Panc1 (cell line): ENCODE measurements around the gene CCDC80. TPM values are rescaled to one million over a fixed set of nuclear protein-coding genes. Genes with fewer than 3 reads are reported as not detected.

Source experiments
- ATAC-seq: fragments of 200-7000 bp; cut with Tn5 transposase; 2 replicates; pipeline ENCODE4 v1.9.1; 2020; ENCODE audit warnings: mild to moderate bottlenecking, moderate library complexity
- BruUV-seq: library from RNA; stranded (reverse); fragments of 400-500 nt; replicated peaks from 2 replicates; lab custom pipeline; 2021; lab: Mats Ljungman, UMichigan
- CTCF ChIA-PET: fragments of 300-600 bp; sonication (Branson Sonifier 250); formaldehyde crosslinking; loops from one replicate; lab custom pipeline; 2022; ENCODE audit warnings: antibody characterized with exemption; lab: Charles Lee
- POLR2A ChIA-PET: fragments of 300-600 bp; sonication (Branson Sonifier 250); formaldehyde crosslinking; loops from one replicate; lab custom pipeline; 2022; ENCODE audit warnings: antibody characterized with exemption; lab: Charles Lee
- DNase-seq: peaks from one replicate; pipeline ENCODE4 v3.0.0-alpha.2; 2010; ENCODE audit warnings: low read depth, low spot score
- H3K27ac ChIP-seq: 2 replicates; pipeline ENCODE4 v1.5.1; 2011; ENCODE audit warnings: mild to moderate bottlenecking, low read length, inconsistent platforms
- H3K27me3 ChIP-seq: fragments of 200-500 bp; sonication (Bioruptor generic); 2 replicates; pipeline ENCODE4 v1.6.0; 2014; ENCODE audit warnings: low read length, inconsistent platforms; ENCODE audit not compliant: control insufficient read depth, insufficient read depth
- H3K36me3 ChIP-seq: fragments of 200-500 bp; sonication (Bioruptor generic); 2 replicates; pipeline ENCODE4 v1.5.1; 2014; ENCODE audit warnings: inconsistent platforms, mild to moderate bottlenecking, low read length, moderate library complexity; ENCODE audit not compliant: control insufficient read depth, insufficient read depth
- H3K4me1 ChIP-seq: 2 replicates; pipeline ENCODE4 v1.5.1; 2011; ENCODE audit warnings: inconsistent platforms, mild to moderate bottlenecking, low read length, moderate library complexity; ENCODE audit not compliant: control insufficient read depth, insufficient read depth
- H3K4me3 ChIP-seq, 2 experiments: 2 replicates each; pipeline ENCODE4 v1.5.1; 2011 to 2012; ENCODE audit warnings: low read depth in 2 of 2, low read length in 2 of 2, mild to moderate bottlenecking in 2 of 2, inconsistent platforms in 1 of 2, moderate library complexity in 1 of 2
- H3K9me3 ChIP-seq: fragments of 200-500 bp; sonication (Bioruptor generic); 2 replicates; pipeline ENCODE4 v1.5.1; 2014; ENCODE audit warnings: low read depth, mild to moderate bottlenecking, inconsistent platforms, low read length, moderate library complexity; ENCODE audit not compliant: control insufficient read depth, insufficient read depth
- POLR2AphosphoS5 ChIP-seq: IDR thresholded peaks from 2 replicates; pipeline ENCODE4 v1.6.1; 2012; ENCODE audit warnings: mild to moderate bottlenecking, low read depth, low read length, moderate library complexity
- SIN3A ChIP-seq: IDR thresholded peaks from 2 replicates; pipeline ENCODE4 v1.6.1; 2012; ENCODE audit warnings: low read depth, mild to moderate bottlenecking, low read length, moderate library complexity, borderline replicate concordance; ENCODE audit not compliant: insufficient read depth
- TCF7L2 ChIP-seq: IDR thresholded peaks from 2 replicates; pipeline ENCODE4 v1.6.1; 2011; ENCODE audit warnings: mild to moderate bottlenecking, low read depth, low read length, inconsistent platforms
- in situ Hi-C: cut with HindIII; loops from 2 replicates; pipeline ENCODE4 v1.10.0; 2016; ENCODE audit warnings: low sequenced_read_pairs, low pct_unique_long_range_greater_than_20kb
- intact Hi-C: fragments of 100-400 bp; cut with micrococcal nuclease; formaldehyde crosslinking; loops from one replicate; pipeline ENCODE4 v1.10.0; 2022; ENCODE audit not compliant: unreplicated experiment
- total RNA-seq: library from RNA; stranded (reverse); gene quantifications from one replicate; pipeline ENCODE4 v1.2.1, GENCODE V29; 2021; ENCODE audit not compliant: unreplicated experiment
- TF ChIP-seq, protein P1 (sequence below): fragments of 450-650 bp; IDR thresholded peaks from 2 replicates; pipeline ENCODE4 v1.5.1; 2017; ENCODE audit warnings: mild to moderate bottlenecking
- TF ChIP-seq, protein P2 (sequence below), 2 experiments: IDR thresholded peaks; 2 replicates each; pipeline ENCODE4 v1.6.1; 2011 to 2012; ENCODE audit warnings: low read depth in 2 of 2, control low read depth in 1 of 2, low read length in 1 of 2, mild to moderate bottlenecking in 1 of 2, moderate library complexity in 1 of 2; ENCODE audit not compliant: insufficient read depth in 1 of 2

Gene CCDC80
- total RNA-seq, 1 experiment from 2014 or later = 0.64 TPM

DNA sequence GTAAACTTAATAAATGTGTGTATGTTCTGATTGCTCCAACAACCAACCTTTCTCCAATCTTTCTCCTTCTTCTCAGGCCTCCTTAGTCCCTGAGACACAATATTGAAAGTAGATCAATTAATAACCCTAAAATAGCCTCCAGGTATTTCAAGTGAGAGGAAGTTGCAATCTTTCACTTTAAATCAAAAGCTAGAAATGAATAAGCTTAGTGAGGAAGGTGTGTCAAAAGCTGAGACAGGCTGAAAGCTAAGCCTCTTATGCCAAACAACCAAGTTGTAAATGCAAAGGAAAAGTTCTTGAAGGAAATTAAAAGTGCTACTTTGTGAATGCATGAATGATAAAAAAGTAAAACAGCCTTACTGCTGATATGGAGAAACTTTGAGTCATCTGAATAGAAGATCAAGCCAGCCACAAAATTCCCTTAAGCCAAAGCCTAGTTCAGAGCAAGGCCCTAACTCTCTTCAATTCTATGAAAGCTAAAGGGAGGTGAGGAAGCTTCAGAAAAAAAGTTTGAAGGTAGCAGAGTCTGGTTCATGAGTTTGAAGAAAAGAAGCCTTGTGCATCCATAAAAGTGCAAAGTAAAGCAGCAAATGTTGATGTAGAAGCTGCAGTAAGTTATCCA lies 38.6 kb downstream of the CCDC80 start:
- ChIA-PET CTCF (interaction anchor here (0.9 kb wide), 1 partner anchor 36 kb away, joined by 3 read pairs; no protein-coding TSS in a partner anchor), POLR2A (interaction anchor here (0.5 kb wide), 1 partner anchor 1101 kb away, joined by 14 read pairs; no protein-coding TSS in a partner anchor)
- Histone ChIP-seq H3K36me3 (no peaks in the 10 kb centered on the region), H3K9me3 (no peaks in the 10 kb centered on the region), H3K4me1 (no peaks in the 10 kb centered on the region), H3K4me3 (no peak overlapping the region), H3K27me3 (peaks cover 2% of the 10 kb centered on the region; the same call in 1 of the 2 replicates), H3K27ac (no peak overlapping the region)
- TF ChIP-seq POLR2AphosphoS5 = no peak
- TF ChIP-seq TCF7L2 = no peak
- no peak for TF ChIP-seq SIN3A
- TF ChIP-seq, protein P1, sequence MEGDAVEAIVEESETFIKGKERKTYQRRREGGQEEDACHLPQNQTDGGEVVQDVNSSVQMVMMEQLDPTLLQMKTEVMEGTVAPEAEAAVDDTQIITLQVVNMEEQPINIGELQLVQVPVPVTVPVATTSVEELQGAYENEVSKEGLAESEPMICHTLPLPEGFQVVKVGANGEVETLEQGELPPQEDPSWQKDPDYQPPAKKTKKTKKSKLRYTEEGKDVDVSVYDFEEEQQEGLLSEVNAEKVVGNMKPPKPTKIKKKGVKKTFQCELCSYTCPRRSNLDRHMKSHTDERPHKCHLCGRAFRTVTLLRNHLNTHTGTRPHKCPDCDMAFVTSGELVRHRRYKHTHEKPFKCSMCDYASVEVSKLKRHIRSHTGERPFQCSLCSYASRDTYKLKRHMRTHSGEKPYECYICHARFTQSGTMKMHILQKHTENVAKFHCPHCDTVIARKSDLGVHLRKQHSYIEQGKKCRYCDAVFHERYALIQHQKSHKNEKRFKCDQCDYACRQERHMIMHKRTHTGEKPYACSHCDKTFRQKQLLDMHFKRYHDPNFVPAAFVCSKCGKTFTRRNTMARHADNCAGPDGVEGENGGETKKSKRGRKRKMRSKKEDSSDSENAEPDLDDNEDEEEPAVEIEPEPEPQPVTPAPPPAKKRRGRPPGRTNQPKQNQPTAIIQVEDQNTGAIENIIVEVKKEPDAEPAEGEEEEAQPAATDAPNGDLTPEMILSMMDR = no peak
- TF ChIP-seq, protein P2, sequence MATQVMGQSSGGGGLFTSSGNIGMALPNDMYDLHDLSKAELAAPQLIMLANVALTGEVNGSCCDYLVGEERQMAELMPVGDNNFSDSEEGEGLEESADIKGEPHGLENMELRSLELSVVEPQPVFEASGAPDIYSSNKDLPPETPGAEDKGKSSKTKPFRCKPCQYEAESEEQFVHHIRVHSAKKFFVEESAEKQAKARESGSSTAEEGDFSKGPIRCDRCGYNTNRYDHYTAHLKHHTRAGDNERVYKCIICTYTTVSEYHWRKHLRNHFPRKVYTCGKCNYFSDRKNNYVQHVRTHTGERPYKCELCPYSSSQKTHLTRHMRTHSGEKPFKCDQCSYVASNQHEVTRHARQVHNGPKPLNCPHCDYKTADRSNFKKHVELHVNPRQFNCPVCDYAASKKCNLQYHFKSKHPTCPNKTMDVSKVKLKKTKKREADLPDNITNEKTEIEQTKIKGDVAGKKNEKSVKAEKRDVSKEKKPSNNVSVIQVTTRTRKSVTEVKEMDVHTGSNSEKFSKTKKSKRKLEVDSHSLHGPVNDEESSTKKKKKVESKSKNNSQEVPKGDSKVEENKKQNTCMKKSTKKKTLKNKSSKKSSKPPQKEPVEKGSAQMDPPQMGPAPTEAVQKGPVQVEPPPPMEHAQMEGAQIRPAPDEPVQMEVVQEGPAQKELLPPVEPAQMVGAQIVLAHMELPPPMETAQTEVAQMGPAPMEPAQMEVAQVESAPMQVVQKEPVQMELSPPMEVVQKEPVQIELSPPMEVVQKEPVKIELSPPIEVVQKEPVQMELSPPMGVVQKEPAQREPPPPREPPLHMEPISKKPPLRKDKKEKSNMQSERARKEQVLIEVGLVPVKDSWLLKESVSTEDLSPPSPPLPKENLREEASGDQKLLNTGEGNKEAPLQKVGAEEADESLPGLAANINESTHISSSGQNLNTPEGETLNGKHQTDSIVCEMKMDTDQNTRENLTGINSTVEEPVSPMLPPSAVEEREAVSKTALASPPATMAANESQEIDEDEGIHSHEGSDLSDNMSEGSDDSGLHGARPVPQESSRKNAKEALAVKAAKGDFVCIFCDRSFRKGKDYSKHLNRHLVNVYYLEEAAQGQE (IDR thresholded peaks at IDR 0.05; ENCODE audit: insufficient read depth in 1 of 2, low read depth in 2 of 2, low read length in 1 of 2) = no peak
- BruUV-seq = no TSS peak
- ATAC-seq (no peak), DNase-seq (no peak)
- in situ Hi-C loops (no loop called here), intact Hi-C loops (no loop called here)

DNA sequence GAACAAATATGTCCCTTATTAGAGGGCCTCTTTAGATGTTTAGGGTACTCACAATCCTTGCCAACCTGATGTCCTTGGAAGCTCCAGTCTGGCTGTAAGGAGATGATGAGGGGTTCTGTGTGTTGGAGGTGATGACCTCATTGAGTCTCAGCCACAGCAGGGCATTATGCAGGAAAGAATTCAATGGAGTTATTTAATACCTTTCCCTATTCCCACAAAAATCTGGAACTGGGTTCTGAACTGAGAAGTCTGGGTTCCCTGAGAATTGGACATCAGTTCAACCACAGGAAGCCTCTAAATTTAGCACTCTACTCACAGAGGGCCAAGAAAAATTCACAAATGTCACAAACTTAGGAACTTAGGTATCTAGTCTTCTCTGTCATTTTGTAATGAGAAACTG lies 42.2 kb downstream of the CCDC80 start:
- in situ Hi-C loops = no loop called here
- ATAC-seq (no peak), DNase-seq (no peak)
- POLR2A ChIA-PET = no interaction called here
- Histone ChIP-seq H3K4me3 (no peak overlapping the region), H3K36me3 (no peaks in the 10 kb centered on the region), H3K4me1 (no peaks in the 10 kb centered on the region), H3K9me3 (no peaks in the 10 kb centered on the region), H3K27ac (no peak overlapping the region), H3K27me3 (no peaks in the 10 kb centered on the region; the same call in 1 of the 2 replicates)
- CTCF ChIA-PET = no interaction called here
- BruUV-seq = no TSS peak
- TF ChIP-seq, protein P1 = no peak
- TF ChIP-seq TCF7L2 (no peak), POLR2AphosphoS5 (no peak), SIN3A (no peak)
- TF ChIP-seq, protein P2 (IDR thresholded peaks at IDR 0.05; ENCODE audit: insufficient read depth in 1 of 2, low read depth in 2 of 2, low read length in 1 of 2) = no peak
- intact Hi-C loops = no loop called here
